Body of pancreas (tissue), 4 donors: ENCODE measurements around the gene TMED4.
"Not testable (repeated sequence)": the region's sequence is repeated elsewhere in the genome, so short reads cannot be mapped to it uniquely, and the experiment has no call there.

ENCODE experiments used
- POLR2A ChIP-seq, 3 donors: fragments of 450-650 bp; IDR thresholded peaks; one replicate each; pipeline ENCODE4 v1.6.1; 2016; ENCODE audit warnings: antibody characterized with exemption in 3 of 3, mild to moderate bottlenecking in 2 of 3
- TF ChIP-seq, protein P1 (sequence below), 7 experiments: fragments of 450-650 bp in 4 of 7; fragments of 200-600 bp in 3 of 7; sonication (generic) in 3 of 7; IDR thresholded peaks; one replicate each; pipeline ENCODE4 v1.5.1; 2016 to 2019; ENCODE audit warnings: antibody characterized with exemption in 7 of 7

DNA sequence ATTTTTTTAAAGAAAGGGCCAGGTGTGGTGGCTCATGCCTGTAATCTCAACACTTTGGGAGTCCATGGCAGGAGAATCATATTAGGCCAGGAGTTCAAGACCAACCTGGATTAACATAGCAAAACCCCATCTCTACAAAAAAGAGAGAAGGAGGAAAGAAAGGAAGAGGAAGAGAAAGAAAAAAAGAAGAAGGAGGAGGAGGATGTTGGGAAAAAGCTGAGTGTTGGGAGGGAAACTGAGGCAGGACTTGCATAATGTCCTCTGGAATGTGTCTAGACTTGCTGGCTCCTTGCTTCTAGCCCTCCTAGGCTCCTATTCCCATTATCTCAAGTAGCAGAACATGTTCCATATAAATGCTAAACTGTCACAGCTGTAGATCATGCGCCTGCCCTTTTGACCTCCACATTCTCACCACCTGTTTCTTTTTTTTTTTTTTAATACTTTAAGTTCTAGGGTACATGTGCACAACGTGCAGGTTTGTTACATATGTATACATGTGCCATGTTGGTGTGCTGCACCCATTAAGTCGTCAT is 29.5 kb downstream of the TMED4 start:
- TF ChIP-seq, protein P1, sequence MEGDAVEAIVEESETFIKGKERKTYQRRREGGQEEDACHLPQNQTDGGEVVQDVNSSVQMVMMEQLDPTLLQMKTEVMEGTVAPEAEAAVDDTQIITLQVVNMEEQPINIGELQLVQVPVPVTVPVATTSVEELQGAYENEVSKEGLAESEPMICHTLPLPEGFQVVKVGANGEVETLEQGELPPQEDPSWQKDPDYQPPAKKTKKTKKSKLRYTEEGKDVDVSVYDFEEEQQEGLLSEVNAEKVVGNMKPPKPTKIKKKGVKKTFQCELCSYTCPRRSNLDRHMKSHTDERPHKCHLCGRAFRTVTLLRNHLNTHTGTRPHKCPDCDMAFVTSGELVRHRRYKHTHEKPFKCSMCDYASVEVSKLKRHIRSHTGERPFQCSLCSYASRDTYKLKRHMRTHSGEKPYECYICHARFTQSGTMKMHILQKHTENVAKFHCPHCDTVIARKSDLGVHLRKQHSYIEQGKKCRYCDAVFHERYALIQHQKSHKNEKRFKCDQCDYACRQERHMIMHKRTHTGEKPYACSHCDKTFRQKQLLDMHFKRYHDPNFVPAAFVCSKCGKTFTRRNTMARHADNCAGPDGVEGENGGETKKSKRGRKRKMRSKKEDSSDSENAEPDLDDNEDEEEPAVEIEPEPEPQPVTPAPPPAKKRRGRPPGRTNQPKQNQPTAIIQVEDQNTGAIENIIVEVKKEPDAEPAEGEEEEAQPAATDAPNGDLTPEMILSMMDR (IDR thresholded peaks at IDR 0.05), result not testable (repeated sequence)
- not testable (repeated sequence) for TF ChIP-seq POLR2A (IDR thresholded peaks at IDR 0.05)
